Hindlimb muscle (tissue), 1 donor: Measurements from ENCODE around the gene COL17A1. TPM values are rescaled to one million over a fixed set of nuclear protein-coding genes. Genes with fewer than 3 reads are reported as not detected.
A peak's percentile ranks its signal among the peaks of the same experiment; 100 is the strongest.

Experiments
- DNase-seq: peaks from one replicate; pipeline ENCODE4 v3.0.0-alpha.2; 2013
- polyA plus RNA-seq: library from polyadenylated mRNA; unstranded; fragments of 120-200 nt; gene quantifications from one replicate; pipeline ENCODE4 v1.2.1, GENCODE V29; 2013; ENCODE audit not compliant: insufficient read length

Gene COL17A1
- polyA plus RNA-seq, 1 donor = 1.3 TPM

GRCh38 chr10:104096692-104097091, 11.0 kb upstream of the COL17A1 start:
- DNase-seq = no peak

GRCh38 chr10:104092749-104093148, 7.1 kb upstream of the COL17A1 start:
- DNase-seq = no peak

- no peak for DNase-seq
Measured at GRCh38 chr10:104090611-104091010, 4.9 kb upstream of the COL17A1 start.

GRCh38 chr10:104089621-104090020, 3.9 kb upstream of the COL17A1 start:
- DNase-seq = no peak

GRCh38 chr10:104088239-104088638, 2.6 kb upstream of the COL17A1 start:
- DNase-seq = no peak

- no peak for DNase-seq
Measured at GRCh38 chr10:104084482-104085142, 1.1 kb downstream of the COL17A1 start.

- DNase-seq = no peak
Measured at GRCh38 chr10:104081998-104082397, 3.7 kb downstream of the COL17A1 start.

- no peak for DNase-seq
Measured at GRCh38 chr10:104080762-104081161, 4.9 kb downstream of the COL17A1 start.

GRCh38 chr10:104077663-104078151, 8.0 kb downstream of the COL17A1 start:
- DNase-seq = no peak

GRCh38 chr10:104077247-104077646, 8.4 kb downstream of the COL17A1 start:
- DNase-seq = no peak

GRCh38 chr10:104076743-104077160, 8.9 kb downstream of the COL17A1 start:
- peak; percentile 19 for DNase-seq

GRCh38 chr10:104074505-104074904, 11.2 kb downstream of the COL17A1 start:
- DNase-seq = no peak

GRCh38 chr10:104072786-104073185, 12.9 kb downstream of the COL17A1 start:
- DNase-seq = no peak

- DNase-seq = no peak
Measured at GRCh38 chr10:104069613-104070012, 16.1 kb downstream of the COL17A1 start.

- no peak for DNase-seq
Measured at GRCh38 chr10:104067525-104067924, 18.2 kb downstream of the COL17A1 start.

GRCh38 chr10:104066945-104067344, 18.7 kb downstream of the COL17A1 start:
- no peak for DNase-seq

- no peak for DNase-seq
Measured at GRCh38 chr10:104065748-104066147, 19.9 kb downstream of the COL17A1 start.

- DNase-seq = no peak
Measured at GRCh38 chr10:104061196-104061595, 24.5 kb downstream of the COL17A1 start.

- no peak for DNase-seq
Measured at GRCh38 chr10:104059364-104059763, 26.3 kb downstream of the COL17A1 start.

- no peak for DNase-seq
Measured at GRCh38 chr10:104057717-104058116, 28.0 kb downstream of the COL17A1 start.

GRCh38 chr10:104056619-104057273, 28.9 kb downstream of the COL17A1 start:
- no peak for DNase-seq

GRCh38 chr10:104054430-104054829, 31.2 kb downstream of the COL17A1 start:
- no peak for DNase-seq

- no peak for DNase-seq
Measured at GRCh38 chr10:104053201-104053600, 32.5 kb downstream of the COL17A1 start.

GRCh38 chr10:104052431-104052830, 33.2 kb downstream of the COL17A1 start:
- no peak for DNase-seq
